Natural killer cell treated with Interleukin-12 subunit alpha and Interleukin-12 subunit beta and Interleukin-15 and Interleukin-18, amount 100 ng/mL, for 72 hours (primary cell): ENCODE measurements around the gene PDIA2. TPM values are rescaled to one million over a fixed set of nuclear protein-coding genes. Genes with fewer than 3 reads are reported as not detected.

Experiments used
- ATAC-seq, 2 donors: fragments of 150-1000 bp; cut with Tn5 transposase in 1 of 2; sonication (Bioruptor Pico), chemical (Tn5 transposase) in 1 of 2; 2 replicates each; pipeline ENCODE4 v1.10.0; 2021
- DNase-seq: peaks from one replicate; pipeline ENCODE4 v3.0.0; 2022; ENCODE audit warnings: low spot score
- H3K27ac Mint-ChIP-seq, 2 donors: 1 replicate in 1 of 2; 2 replicates in 1 of 2; pipeline ENCODE4 v1.8.0; 2022; ENCODE audit warnings: mixed read lengths in 2 of 2, mild to moderate bottlenecking in 1 of 2, moderate library complexity in 1 of 2
- H3K27me3 Mint-ChIP-seq, 2 donors: 1 replicate in 1 of 2; 2 replicates in 1 of 2; pipeline ENCODE4 v1.8.0; 2022; ENCODE audit warnings: mixed read lengths in 2 of 2
- H3K36me3 Mint-ChIP-seq: one replicate; pipeline ENCODE4 v1.8.0; 2022; ENCODE audit warnings: mixed read lengths
- H3K4me1 Mint-ChIP-seq, 2 donors: 1 replicate in 1 of 2; 2 replicates in 1 of 2; pipeline ENCODE4 v1.8.0; 2022; ENCODE audit warnings: low read depth in 2 of 2, mixed read lengths in 2 of 2, mild to moderate bottlenecking in 1 of 2
- H3K4me3 Mint-ChIP-seq: one replicate; pipeline ENCODE4 v1.8.0; 2022; ENCODE audit warnings: mixed read lengths
- H3K9me3 Mint-ChIP-seq: 2 replicates; pipeline ENCODE4 v1.8.0; 2022; ENCODE audit warnings: mixed read lengths
- total RNA-seq, 2 donors: library from RNA; stranded (reverse); gene quantifications; one replicate each; pipeline ENCODE4 v1.2.3, GENCODE V29; 2022

Gene PDIA2
- total RNA-seq, 2 donors from 2014 or later, result not detected

DNA sequence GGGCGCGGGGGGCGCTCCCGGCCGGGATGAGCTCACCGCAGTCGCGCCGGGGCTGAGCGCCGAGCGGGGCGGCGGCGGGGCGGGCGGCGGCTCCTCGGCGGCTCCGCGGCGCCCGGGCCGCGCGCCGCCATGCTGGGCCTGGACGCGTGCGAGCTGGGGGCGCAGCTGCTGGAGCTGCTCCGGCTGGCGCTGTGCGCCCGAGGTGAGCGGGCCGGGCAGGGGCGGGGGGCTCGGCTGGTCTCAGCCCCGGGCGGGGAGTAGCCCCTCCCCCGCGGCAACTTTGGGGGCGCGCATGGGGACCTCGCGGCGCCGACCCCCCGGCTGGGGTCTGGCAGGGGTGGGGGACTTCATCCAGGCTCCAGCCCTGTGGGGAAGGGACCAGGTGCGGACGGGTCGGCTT lies 2.4 kb upstream of the PDIA2 start, which contains the start of gene ARHGDIG:
Gene ARHGDIG (plus strand): TSS at position 40 of the 400 bp plus-strand sequence. CDS start 90 bp downstream, at position 130.
- H3K9me3 Mint-ChIP-seq, result no peaks in the 10 kb centered on the region
- H3K27me3 Mint-ChIP-seq, result no peaks in the 10 kb centered on the region
- no peaks in the 10 kb centered on the region for H3K36me3 Mint-ChIP-seq
- H3K4me1 Mint-ChIP-seq, result peaks cover 6 to 7% of the 10 kb centered on the region in 2 donors
- H3K27ac Mint-ChIP-seq, result no peak within 1 kb of the TSS
- ATAC-seq (no peak), DNase-seq (no peak)
- H3K4me3 Mint-ChIP-seq, result no peak within 1 kb of the TSS

DNA sequence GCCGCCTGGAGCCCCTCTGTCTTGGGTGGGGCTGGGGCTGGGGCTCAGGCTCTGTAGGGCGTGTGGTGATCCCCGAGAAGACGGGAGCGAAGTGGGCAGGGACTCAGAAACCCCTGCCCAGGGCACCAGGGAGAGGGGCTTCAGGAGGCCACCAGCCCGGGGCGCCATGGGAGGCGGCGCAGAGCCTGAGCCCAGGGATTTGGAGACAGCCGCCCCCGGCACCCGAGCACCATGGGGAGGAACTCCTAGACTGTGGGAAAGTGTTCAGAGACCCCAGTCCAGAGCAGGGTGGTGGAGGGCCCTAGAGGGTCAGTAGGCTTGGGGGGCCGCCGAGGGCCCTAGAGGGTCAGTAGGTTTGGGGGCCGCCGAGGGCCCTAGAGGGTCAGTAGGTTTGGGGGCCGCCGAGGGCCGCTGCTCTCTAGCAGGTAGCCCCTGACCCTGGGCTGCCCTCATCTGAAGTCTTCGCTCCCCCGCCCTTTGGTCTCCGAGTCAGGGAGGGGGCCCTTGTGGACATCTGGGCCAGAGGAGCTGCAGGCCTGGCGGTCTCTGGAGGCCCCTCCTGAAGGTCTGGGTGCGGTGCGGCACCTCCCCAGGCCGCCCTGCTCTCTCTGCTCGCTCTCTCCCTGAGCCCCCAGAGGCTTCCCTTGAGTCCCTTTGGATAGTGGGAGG lies 1.8 kb upstream of the PDIA2 start:
- no peaks in the 10 kb centered on the region for H3K9me3 Mint-ChIP-seq

DNA sequence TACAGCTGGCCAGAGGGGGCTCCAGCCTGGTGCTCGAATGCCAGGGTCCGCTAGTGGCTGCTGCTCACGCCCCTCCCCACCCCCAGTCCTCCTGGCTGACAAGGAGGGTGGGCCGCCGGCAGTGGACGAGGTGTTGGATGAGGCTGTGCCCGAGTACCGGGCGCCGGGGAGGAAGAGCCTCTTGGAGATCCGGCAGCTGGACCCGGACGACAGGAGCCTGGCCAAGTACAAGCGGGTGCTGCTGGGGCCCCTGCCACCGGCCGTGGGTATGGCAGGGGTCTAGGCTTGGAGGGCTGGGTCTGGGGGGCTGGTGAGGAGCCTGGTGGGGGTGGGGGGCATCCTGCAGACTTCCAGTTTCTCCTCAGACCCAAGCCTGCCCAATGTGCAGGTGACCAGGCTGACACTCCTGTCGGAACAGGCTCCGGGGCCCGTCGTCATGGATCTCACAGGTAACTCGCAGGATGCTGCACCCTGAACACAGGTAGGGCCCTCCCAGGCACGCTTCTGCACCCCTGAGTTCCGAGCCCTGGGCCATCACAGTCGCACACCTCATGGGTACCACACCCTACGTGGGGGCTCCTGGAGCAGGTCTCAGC lies 1.2 kb upstream of the PDIA2 start:
- Mint-ChIP-seq H3K4me3 (no peak overlapping the region), H3K36me3 (no peaks in the 10 kb centered on the region)

More for the DNA sequence above, 1.8 kb upstream of the PDIA2 start:
- Mint-ChIP-seq H3K27ac (no peak overlapping the region), H3K27me3 (no peaks in the 10 kb centered on the region), H3K4me1 (peaks cover 6 to 7% of the 10 kb centered on the region in 2 donors), H3K36me3 (no peaks in the 10 kb centered on the region), H3K4me3 (no peak overlapping the region)
- DNase-seq, result no peak
- ATAC-seq, result no peak

DNA sequence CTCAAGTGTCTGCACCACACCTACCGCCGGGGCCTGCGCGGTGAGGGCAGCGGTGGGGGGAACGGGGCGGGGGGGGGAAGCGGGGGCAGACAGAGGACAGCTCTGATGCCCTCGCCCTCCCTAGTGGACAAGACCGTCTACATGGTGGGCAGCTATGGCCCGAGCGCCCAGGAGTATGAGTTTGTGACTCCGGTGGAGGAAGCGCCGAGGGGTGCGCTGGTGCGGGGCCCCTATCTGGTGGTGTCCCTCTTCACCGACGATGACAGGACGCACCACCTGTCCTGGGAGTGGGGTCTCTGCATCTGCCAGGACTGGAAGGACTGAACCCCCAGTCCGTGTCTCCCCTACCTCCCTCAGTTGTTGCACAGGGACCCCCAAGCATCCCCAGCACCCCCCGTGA lies 473 bp upstream of the PDIA2 start:
- Mint-ChIP-seq H3K27me3 (no peaks in the 10 kb centered on the region), H3K36me3 (no peaks in the 10 kb centered on the region), H3K27ac (no peak overlapping the region), H3K4me3 (no peak overlapping the region), H3K4me1 (peaks cover 6 to 7% of the 10 kb centered on the region in 2 donors), H3K9me3 (no peaks in the 10 kb centered on the region)
- ATAC-seq (no peak), DNase-seq (no peak)

More for the DNA sequence above, 1.2 kb upstream of the PDIA2 start:
- H3K27me3 Mint-ChIP-seq, result no peaks in the 10 kb centered on the region
- H3K27ac Mint-ChIP-seq, result no peak overlapping the region
- H3K9me3 Mint-ChIP-seq, result no peaks in the 10 kb centered on the region
- ATAC-seq (no peak), DNase-seq (no peak)
- H3K4me1 Mint-ChIP-seq, result peaks cover 6 to 7% of the 10 kb centered on the region in 2 donors

DNA sequence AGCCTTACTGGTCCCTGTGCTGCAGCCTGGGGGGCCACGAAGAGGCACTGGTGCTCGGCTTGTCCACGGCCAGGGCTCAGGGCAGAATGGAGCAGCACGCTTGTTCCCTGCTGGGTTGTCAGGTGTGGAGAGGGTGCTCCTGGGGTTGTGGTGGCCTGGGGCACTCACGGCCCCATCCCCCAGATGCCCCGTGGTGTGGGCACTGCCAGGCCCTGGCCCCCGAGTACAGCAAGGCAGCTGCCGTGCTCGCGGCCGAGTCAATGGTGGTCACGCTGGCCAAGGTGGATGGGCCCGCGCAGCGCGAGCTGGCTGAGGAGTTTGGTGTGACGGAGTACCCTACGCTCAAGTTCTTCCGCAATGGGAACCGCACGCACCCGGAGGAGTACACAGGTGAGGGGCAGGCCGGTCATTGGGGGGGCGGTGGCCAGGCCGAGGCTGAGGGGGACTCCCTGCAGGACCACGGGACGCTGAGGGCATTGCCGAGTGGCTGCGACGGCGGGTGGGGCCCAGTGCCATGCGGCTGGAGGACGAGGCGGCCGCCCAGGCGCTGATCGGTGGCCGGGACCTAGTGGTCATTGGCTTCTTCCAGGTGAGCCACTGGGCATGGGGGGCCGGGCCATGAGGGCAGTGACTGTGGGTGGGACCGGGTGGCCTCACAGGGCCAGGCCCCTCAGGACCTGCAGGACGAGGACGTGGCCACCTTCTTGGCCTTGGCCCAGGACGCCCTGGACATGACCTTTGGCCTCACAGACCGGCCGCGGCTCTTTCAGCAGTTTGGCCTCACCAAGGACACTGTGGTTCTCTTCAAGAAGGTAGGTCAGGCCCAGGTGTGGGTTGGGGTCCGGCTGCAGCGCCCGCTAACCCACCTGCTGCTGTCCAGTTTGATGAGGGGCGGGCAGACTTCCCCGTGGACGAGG lies 1.5 kb downstream of the PDIA2 start:
- Mint-ChIP-seq H3K9me3 (no peaks in the 10 kb centered on the region), H3K4me1 (no peaks in the 10 kb centered on the region), H3K4me3 (no peak overlapping the region), H3K27ac (no peak overlapping the region), H3K27me3 (no peaks in the 10 kb centered on the region), H3K36me3 (no peaks in the 10 kb centered on the region)
- DNase-seq (no peak), ATAC-seq (peak in 1 of 2 donors; percentile 9)

DNA sequence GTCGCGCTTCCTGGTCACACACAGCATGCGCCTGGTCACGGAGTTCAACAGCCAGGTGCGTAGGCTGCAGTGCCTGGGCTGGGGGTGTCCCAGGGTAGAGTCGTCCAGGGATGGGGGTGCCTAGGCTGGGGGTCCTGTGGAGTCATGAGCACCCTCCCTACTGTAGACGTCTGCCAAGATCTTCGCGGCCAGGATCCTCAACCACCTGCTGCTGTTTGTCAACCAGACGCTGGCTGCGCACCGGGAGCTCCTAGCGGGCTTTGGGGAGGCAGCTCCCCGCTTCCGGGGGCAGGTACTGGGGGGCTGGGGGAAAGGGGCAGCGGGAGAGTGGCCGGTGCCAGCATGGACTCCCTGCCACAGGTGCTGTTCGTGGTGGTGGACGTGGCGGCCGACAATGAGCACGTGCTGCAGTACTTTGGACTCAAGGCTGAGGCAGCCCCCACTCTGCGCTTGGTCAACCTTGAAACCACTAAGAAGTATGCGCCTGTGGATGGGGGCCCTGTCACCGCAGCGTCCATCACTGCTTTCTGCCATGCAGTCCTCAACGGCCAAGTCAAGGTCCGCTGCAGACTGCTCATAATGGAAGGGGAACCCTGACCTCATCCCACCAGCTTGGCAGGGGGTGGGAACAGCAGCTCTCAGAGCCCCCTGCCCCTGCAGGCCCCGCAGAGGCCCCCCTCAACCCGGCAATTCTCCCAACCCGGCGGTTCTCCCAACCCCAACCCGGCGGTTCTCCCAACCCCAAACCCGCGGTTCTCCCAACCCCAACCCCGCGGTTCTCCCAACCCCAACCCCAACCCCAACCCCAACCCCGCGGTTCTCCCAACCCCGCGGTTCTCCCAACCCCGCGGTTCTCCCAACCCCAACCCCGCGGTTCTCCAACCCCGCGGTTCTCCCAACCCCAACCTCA lies 2.4 kb downstream of the PDIA2 start:
- Mint-ChIP-seq H3K36me3 (no peaks in the 10 kb centered on the region), H3K4me1 (no peaks in the 10 kb centered on the region), H3K9me3 (no peaks in the 10 kb centered on the region), H3K4me3 (no peak overlapping the region), H3K27me3 (no peaks in the 10 kb centered on the region), H3K27ac (no peak overlapping the region)
- no peak for ATAC-seq
- no peak for DNase-seq

DNA sequence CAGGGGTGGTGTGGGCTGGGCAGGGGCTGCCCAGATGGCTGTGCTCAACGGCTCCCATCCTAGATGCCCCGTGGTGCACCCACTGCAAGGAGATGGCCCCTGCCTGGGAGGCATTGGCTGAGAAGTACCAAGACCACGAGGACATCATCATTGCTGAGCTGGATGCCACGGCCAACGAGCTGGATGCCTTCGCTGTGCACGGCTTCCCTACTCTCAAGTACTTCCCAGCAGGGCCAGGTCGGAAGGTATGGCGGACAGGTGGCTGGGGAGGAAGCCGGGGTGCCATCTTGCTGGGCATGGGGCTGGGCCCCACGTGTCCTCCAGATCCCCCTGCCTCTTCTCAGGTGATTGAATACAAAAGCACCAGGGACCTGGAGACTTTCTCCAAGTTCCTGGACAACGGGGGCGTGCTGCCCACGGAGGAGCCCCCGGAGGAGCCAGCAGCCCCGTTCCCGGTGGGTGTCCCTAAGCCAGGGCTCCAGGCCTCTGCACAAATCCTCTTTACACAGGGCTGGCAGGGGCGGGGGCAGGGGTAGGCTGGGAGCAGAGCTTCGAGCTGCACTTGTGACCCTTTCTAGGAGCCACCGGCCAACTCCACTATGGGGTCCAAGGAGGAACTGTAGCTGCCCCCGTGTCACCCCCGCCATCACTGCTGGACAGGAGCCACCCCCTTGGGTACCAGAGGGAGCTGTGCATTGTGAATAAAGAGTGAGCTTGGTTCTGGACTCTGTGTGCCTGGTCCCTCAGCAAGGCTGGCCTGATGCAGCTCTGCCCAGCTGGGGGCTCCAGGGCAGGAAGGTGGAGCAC lies 3.7 kb downstream of the PDIA2 start:
- Mint-ChIP-seq H3K27me3 (no peaks in the 10 kb centered on the region), H3K4me1 (peaks cover 0 to 2% of the 10 kb centered on the region in 2 donors), H3K4me3 (no peak overlapping the region), H3K36me3 (no peaks in the 10 kb centered on the region), H3K27ac (no peak overlapping the region), H3K9me3 (no peaks in the 10 kb centered on the region)
- DNase-seq (no peak), ATAC-seq (no peak)

DNA sequence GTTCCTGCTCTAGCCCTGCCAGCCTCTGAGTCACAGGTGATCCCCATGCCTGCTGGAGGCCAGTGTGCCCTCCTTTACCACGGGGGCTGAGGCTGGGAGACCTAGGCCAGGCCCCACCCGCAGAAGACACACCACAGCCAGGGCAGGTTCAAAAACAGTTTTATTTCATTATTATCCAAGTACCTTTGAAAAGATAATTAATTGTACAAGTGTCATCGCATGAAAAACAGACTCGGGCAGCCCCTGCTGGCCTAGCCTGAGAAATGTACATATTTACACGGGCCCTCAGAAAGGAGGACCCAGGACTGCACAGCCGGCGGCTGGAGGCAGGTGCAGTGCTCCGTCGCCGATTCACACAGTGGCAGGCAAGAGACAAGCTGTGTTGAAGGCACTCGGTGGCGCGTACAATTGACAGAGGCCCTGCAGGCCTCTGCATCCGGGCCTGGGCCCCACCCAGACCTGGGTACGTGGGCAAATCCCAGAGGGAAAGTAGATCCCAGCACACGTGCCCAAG lies 4.4 kb downstream of the PDIA2 start:
- H3K27ac Mint-ChIP-seq, result no peak overlapping the region
- no peaks in the 10 kb centered on the region for H3K27me3 Mint-ChIP-seq
- ATAC-seq (no peak), DNase-seq (no peak)
- H3K36me3 Mint-ChIP-seq, result no peaks in the 10 kb centered on the region
- peaks cover 0 to 2% of the 10 kb centered on the region in 2 donors for H3K4me1 Mint-ChIP-seq
- no peaks in the 10 kb centered on the region for H3K9me3 Mint-ChIP-seq
- no peak overlapping the region for H3K4me3 Mint-ChIP-seq

DNA sequence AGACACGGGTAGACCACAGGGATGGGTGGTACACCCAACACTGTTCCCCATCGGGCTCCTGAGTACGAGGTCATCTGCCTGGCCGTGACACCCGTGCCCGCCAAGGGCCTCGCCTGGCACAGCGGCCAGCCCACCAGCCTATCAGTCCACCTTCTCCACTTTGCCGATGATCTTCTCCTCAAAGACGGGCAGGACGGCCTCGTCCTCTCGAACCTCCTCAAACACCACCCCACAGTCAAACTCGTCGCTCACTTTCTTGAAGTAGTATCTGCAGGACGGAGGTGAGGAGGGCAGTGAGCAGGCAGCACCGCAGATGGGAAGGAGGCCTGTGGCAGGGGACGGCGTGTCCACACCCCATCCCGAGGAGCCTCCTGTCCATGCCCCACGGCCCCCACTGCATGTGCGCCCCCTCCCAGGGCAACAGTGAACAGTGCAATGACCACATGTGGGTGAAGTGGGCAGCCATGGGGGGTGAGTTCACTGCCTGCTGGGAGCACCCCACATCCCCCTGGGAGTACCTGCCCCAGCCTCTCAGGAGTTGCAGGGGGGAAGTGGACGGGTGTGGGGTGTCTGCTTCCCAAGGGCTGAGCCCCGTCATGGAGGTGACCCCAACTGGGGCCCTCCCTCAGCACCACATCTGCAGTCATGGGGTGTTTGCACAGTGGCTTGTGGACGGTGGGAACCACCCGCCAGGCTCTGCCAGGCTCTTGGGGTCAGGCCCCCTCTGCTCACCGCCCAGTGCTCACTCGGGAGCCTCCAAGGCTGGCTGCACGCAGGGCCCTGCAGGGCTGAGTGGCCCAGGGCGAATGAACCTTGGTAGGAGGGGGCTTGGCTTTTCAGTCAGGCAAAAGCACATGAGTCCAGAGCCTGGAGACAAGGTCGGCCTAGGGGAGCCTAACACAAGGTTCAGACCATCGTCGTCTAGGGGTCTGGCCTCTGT lies 5.3 kb downstream of the PDIA2 start:
- ATAC-seq (no peak), DNase-seq (no peak)
- peaks cover 0 to 4% of the 10 kb centered on the region in 2 donors for H3K4me1 Mint-ChIP-seq
- no peaks in the 10 kb centered on the region for H3K9me3 Mint-ChIP-seq
- H3K27ac Mint-ChIP-seq, result no peak overlapping the region
- no peaks in the 10 kb centered on the region for H3K36me3 Mint-ChIP-seq
- H3K4me3 Mint-ChIP-seq, result no peak overlapping the region
- H3K27me3 Mint-ChIP-seq, result no peaks in the 10 kb centered on the region

DNA sequence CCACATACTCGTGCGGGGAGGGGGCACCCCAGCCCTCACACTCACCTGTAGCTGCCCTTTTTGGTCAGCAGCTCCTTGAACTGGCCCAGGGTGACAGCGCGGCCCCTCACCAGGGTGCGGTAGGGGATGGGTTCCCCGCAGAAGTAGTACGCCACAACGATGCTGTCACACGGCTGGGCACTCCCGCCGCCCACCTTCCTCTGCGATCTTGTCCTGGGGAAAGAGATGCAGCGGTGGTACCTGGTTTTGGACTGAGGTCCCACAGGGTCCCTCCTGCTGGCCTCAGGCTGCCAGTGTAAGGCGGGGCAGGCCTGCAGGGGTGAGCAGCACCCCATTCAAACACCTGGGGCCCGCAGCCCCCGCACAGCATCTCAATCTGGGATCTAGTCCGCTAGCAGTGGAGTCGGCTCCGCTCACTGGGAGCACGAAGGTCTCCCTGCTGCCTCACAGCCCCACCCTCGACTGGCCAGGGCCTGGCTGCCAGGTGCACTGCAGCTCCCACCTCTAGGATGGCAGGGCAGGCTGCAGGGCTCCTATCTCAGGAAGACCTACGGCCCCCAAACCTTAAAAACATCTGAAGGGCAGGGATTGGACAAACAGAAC lies 6.5 kb downstream of the PDIA2 start:
- Mint-ChIP-seq H3K4me1 (peaks cover 0 to 4% of the 10 kb centered on the region in 2 donors), H3K27me3 (no peaks in the 10 kb centered on the region), H3K36me3 (no peaks in the 10 kb centered on the region), H3K4me3 (no peak overlapping the region), H3K27ac (no peak overlapping the region), H3K9me3 (no peaks in the 10 kb centered on the region)
- ATAC-seq, result no peak
- DNase-seq, result no peak

DNA sequence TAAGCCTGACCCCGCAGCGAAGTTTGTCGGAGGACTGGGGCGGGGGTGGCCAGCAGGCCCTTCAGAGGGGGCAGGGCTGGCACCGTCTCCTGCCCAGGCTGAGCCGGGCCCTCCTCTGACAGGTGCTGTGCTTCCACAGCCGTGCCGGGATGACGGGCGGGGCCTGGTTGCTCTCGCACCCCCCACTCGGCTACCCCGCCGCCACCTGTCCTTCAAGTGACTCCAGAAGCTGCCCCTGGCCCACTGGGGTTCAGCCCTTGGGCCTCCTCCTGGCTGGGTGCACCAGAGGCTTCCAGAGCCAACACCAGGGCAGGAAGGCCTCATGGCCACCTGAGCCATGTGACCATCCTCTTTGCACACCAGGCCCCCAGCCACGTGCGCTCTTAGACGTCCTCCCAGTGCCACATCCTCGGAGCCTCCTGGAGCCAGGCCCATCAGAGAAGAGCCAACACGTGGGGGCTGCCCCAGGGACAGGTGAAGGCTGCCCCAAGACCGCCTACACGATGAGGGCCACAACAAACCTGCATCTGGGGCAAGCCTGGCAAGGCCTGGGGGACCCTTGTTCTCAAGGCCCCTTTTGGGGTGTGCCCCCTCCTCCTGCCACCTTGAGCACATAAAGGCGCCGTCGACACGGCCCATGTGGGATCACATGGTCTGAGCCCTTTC lies 7.2 kb downstream of the PDIA2 start:
- Mint-ChIP-seq H3K4me1 (peaks cover 0 to 4% of the 10 kb centered on the region in 2 donors), H3K9me3 (no peaks in the 10 kb centered on the region), H3K27ac (no peak overlapping the region), H3K27me3 (no peaks in the 10 kb centered on the region), H3K36me3 (no peaks in the 10 kb centered on the region), H3K4me3 (no peak overlapping the region)
- no peak for DNase-seq
- no peak for ATAC-seq
